A549 (cell line): ENCODE data around the gene CDK5RAP2.

Source experiments
- CTCF ChIP-seq: fragments of >200 bp; sonication (Bioruptor Twin); formaldehyde crosslinking; IDR thresholded peaks from 3 replicates; pipeline ENCODE4 v1.5.1; 2016
- MAZ ChIP-seq: fragments of 150-350 bp; IDR thresholded peaks from 2 replicates; pipeline ENCODE4 v1.6.1; 2014; ENCODE audit warnings: antibody characterized with exemption, low read depth, low read length, borderline replicate concordance

DNA sequence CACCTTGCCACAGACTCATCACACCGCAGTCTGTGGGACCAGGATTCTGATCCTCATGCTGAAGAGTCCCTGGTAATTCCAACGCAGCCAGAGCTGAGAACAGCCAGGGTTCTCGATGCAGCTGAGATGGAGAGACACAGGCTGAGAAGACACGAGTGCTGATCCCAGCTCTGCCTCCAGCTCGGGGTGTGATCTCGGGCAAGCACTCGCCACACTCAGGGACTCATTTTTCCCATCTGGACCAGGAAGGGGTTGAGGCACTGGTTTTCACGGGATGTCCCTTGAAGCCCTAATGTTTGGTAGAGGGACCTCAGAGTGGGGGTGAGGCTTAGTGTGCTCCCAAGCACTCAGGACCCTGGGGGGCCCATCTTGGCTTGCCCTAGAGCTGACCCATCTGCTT is 200.4 kb downstream of the CDK5RAP2 start:
- no peak for TF ChIP-seq CTCF
- TF ChIP-seq MAZ, result no peak
